Fibroblast of skin of scalp (primary cell): ENCODE results near the gene PRKAR1A. TPM values are rescaled to one million over a fixed set of nuclear protein-coding genes. Genes with fewer than 3 reads are reported as not detected.
A peak's percentile ranks its signal among the peaks of the same experiment; 100 is the strongest.
"Not testable (repeated sequence)": the region's sequence is repeated elsewhere in the genome, so short reads cannot be mapped to it uniquely, and the experiment has no call there.

Experiments used
- DNase-seq: peaks from one replicate; pipeline ENCODE4 v3.0.0-alpha.2; 2013
- polyA plus RNA-seq, 2 experiments: library from polyadenylated mRNA; unstranded; fragments of 120-200 nt; gene quantifications; one replicate each; pipeline ENCODE4 v1.2.1, GENCODE V29; 2013; ENCODE audit not compliant: insufficient read length in 2 of 2

PRKAR1A gene
- polyA plus RNA-seq (2013, experiment 1 of 2; ENCODE audit: insufficient read length) = 148 TPM
- polyA plus RNA-seq (2013, experiment 2 of 2; ENCODE audit: insufficient read length) = 152 TPM

DNA sequence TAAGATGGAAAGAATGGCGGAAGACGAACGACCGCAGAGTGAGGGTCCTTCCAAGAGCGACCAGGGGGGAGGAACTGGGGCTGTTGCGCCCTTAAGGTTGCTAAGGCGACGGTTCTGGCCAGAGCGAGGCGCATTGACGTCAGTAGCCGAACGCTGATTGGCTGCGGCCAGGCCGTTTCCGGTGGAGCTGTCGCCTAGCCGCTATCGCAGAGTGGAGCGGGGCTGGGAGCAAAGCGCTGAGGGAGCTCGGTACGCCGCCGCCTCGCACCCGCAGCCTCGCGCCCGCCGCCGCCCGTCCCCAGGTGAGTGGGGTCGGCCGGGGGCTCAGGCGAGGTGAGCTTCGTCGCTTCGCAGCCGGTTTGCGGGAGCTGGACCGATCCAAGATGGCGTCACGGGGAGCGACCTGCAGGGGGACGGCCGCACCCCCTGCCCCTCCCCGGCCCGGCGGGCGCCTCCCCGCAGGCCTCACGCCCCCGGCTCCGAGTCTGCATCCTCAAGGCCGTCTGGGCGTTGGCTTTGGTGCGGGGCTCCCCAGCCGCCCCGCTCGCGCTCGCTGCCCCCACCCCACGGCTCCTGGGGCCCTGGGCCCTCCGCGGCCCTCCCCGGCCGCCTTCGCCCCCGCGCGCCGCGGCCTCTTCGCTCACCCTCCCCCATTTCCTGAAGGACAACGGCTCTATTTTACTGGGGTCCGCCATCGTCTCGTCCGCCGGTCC lies at the start of gene PRKAR1A:
PRKAR1A (plus strand) TSS at position 184 of the 713 bp plus-strand sequence. CDS start 2,970 bp downstream, outside the sequence.
- peak; percentile 91 for DNase-seq

- no peak for DNase-seq
Observed at GRCh38 chr17:68463211-68464019, 48.8 kb upstream of the PRKAR1A start.

- DNase-seq = peak; percentile 32
Observed at GRCh38 chr17:68468334-68468733, 43.9 kb upstream of the PRKAR1A start.

DNA sequence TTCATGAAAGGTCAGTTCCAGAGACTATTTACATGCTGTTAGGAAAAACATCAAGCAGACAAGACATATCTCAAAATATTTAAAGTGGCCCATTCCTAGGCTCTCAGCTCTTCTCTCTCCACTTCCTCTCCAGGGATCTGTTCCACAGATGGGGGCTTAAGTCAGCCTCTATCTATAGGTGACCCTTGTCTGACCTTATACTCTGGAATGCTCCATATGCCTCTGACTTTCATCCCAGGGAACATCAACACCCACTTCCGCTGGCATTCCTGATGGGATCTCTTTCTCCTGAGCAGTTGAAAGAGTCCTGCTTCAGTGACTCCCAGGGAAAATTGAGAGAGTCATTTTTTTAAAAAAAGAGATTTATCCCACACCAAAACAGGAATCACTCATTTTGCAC lies 43.4 kb upstream of the PRKAR1A start:
- DNase-seq = peak; percentile 76

DNA sequence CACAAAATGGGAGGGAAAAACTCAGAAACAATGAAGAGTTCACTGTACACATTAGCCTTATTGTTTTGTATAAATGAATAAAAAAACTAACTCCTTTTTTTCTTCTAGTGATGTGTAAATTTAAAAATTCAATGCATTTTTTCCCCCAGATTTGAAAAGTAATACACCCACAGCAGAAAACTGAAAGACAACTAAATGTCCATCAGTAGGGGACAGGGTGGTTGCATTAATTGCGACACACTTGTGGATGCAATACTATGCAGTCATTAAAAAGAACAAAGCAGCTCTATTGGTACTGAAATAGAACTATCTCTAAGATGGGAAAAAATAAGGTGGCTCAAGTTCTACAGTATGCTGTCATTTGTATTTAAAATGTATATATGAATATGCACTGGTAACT lies 41.3 kb upstream of the PRKAR1A start:
- no peak for DNase-seq

GRCh38 chr17:68480885-68481284 lies 31.3 kb upstream of the PRKAR1A start:
- no peak for DNase-seq

GRCh38 chr17:68482576-68483041 lies 29.6 kb upstream of the PRKAR1A start:
- no peak for DNase-seq

DNA sequence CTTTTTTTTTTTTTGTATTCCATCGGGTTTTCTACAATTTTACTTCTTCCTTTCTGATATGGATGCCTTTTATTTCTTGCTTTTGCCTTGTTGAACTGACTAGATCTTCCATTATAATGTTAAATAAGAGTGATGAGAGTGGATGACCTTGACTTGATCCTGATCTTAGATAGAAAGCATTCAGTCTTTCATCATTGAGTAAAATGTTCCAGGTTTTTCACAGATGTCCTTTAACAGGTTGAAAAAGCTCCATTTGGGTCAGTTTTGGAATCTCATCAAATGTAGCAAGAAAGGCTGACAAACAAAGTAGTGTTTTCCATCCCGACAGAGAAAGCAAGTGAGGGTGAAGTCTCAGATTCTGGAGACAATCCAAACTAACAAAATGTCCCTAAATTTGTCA lies 27.8 kb upstream of the PRKAR1A start:
- DNase-seq = no peak

- no peak for DNase-seq
Observed at GRCh38 chr17:68489919-68490318, 22.3 kb upstream of the PRKAR1A start.

GRCh38 chr17:68491381-68492231 lies 20.6 kb upstream of the PRKAR1A start:
- no peak for DNase-seq

GRCh38 chr17:68492394-68493054 lies 19.7 kb upstream of the PRKAR1A start:
- DNase-seq = not testable (repeated sequence)

- no peak for DNase-seq
Observed at GRCh38 chr17:68495081-68495480, 17.1 kb upstream of the PRKAR1A start.

GRCh38 chr17:68497885-68498319 lies 14.3 kb upstream of the PRKAR1A start:
- DNase-seq = no peak

DNA sequence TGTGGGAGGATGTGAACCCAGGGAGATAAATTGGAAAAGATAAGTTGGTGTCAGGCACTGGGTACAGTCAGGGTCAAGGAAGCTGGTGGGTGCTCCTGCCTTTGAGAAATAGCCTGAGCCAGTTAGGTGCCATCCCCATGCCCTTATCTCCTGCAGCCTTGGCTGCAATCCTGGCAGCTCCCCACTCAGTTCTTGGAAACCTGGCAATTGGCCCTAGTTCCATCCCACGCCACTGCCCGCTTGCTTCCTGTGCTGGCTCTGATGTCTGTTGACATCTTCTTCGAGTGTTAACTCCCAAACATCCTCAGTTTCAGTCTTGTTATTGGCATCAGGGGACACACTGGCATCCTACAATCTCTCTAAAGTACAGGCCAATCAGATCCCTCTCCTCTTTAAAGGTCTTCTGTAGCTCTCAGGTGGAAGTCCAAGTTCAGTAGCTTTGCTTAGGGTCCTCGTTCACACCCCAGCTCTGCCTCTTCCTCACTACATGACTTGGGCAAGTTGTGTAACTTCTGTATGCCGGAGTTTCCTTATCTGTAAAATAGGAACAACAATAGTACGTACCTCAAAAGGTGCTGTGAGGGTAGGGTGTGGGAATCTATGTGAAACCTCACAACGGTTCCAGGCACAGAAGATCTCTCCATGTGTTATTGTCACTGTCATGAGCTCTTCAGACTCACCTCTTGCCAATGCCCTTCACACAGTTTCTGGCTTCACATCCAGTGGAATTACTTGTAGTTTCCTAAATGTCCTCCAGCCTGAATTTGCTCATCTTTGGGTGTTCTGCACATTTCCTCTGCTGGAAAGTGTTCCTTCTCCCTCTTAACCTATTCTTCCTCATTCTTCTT lies 13.5 kb upstream of the PRKAR1A start:
- no peak for DNase-seq

- no peak for DNase-seq
Observed at GRCh38 chr17:68499587-68499986, 12.6 kb upstream of the PRKAR1A start.

DNA sequence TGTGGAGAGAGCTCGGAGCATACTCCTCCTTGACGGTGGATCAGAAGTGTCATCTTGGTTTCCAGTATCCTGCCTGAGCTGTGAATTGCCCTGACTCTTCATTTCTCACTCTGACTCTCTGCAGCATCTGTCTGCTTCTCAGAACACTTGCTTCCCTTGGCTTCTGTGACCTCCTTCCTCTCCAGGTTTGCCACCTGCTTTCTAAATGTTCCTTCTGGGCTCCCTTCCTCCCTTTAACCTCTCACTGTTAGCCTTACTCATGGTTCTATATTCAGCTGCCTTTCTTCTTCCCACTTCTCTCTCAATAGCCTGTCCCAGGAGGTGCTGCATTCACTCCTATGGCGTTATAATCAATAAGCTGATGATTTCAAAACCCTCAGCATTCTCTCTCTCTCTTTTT lies 11.2 kb upstream of the PRKAR1A start:
- DNase-seq = no peak

- DNase-seq = no peak
Observed at GRCh38 chr17:68505951-68506350, 6.3 kb upstream of the PRKAR1A start.

DNA sequence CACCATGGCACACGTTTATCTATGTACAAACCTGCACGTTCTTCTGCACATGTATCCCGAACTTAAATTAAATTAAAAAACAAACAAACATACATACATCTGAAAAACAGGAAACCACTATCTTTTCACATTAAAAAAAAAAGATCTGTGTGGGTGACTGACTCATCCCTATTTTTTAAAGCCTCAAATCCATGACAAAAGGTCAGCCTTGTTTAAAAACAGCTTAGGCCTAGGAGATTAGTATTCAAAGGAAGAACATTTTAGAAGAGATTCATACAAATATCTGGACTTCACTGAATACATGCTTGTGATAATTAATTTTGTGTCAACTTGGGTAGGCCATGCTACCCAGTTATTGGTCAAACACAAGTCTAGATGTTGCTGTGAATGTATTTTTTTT lies 4.7 kb upstream of the PRKAR1A start:
- no peak for DNase-seq

- DNase-seq = no peak
Observed at GRCh38 chr17:68509141-68510057, 2.8 kb upstream of the PRKAR1A start.

- no peak for DNase-seq
Observed at GRCh38 chr17:68511254-68511670, 968 bp upstream of the PRKAR1A start.
